ENCODE data around the gene FAM234A. TPM values are rescaled to one million over a fixed set of nuclear protein-coding genes. Genes with fewer than 3 reads are reported as not detected.

The FAM234A gene
- total RNA-seq, 1 donor from 2014 or later, result 87.6 TPM

GRCh38 chr16:239948-240277 lies 5.3 kb downstream of the FAM234A start:
- no peak for DNase-seq (ENCODE audit: low read depth)
- no peak for TF ChIP-seq CTCF (conservative IDR thresholded peaks at IDR 0.05; ENCODE audit: low read depth, low read length)
- H3K4me3 ChIP-seq (ENCODE audit: low read depth, low read length), result no peak overlapping the region

GRCh38 chr16:240559-240958 lies 5.9 kb downstream of the FAM234A start:
- TF ChIP-seq CTCF (conservative IDR thresholded peaks at IDR 0.05; ENCODE audit: low read depth, low read length), result no peak
- H3K4me3 ChIP-seq (ENCODE audit: low read depth, low read length), result no peak overlapping the region
- DNase-seq (ENCODE audit: low read depth), result no peak

GRCh38 chr16:242281-242680 lies 7.7 kb downstream of the FAM234A start:
- no peak overlapping the region for H3K4me3 ChIP-seq (ENCODE audit: low read depth, low read length)
- DNase-seq (ENCODE audit: low read depth), result no peak
- TF ChIP-seq CTCF (conservative IDR thresholded peaks at IDR 0.05; ENCODE audit: low read depth, low read length), result no peak

GRCh38 chr16:243348-243747 lies 8.7 kb downstream of the FAM234A start:
- H3K4me3 ChIP-seq (ENCODE audit: low read depth, low read length), result no peak overlapping the region
- no peak for DNase-seq (ENCODE audit: low read depth)
- no peak for TF ChIP-seq CTCF (conservative IDR thresholded peaks at IDR 0.05; ENCODE audit: low read depth, low read length)

- no peak overlapping the region for H3K4me3 ChIP-seq (ENCODE audit: low read depth, low read length)
- TF ChIP-seq CTCF (conservative IDR thresholded peaks at IDR 0.05; ENCODE audit: low read depth, low read length), result no peak
- no peak for DNase-seq (ENCODE audit: low read depth)
Measured at GRCh38 chr16:245105-245504, 10.5 kb downstream of the FAM234A start.

- no peak overlapping the region for H3K4me3 ChIP-seq (ENCODE audit: low read depth, low read length)
- no peak for DNase-seq (ENCODE audit: low read depth)
- no peak for TF ChIP-seq CTCF (conservative IDR thresholded peaks at IDR 0.05; ENCODE audit: low read depth, low read length)
Measured at GRCh38 chr16:247027-247426, 12.4 kb downstream of the FAM234A start.

GRCh38 chr16:249431-249830 lies 14.8 kb downstream of the FAM234A start:
- DNase-seq (ENCODE audit: low read depth), result no peak
- TF ChIP-seq CTCF (conservative IDR thresholded peaks at IDR 0.05; ENCODE audit: low read depth, low read length), result no peak
- no peak overlapping the region for H3K4me3 ChIP-seq (ENCODE audit: low read depth, low read length)

All from epithelial cell of proximal tubule (primary cell).